ENCODE data around the gene MPIG6B.

MPIG6B gene

GRCh38 chr6:31722173-31722572 lies 1.0 kb upstream of the MPIG6B start:
- DNase-seq = no peak

GRCh38 chr6:31723980-31724691 lies 963 bp downstream of the MPIG6B start:
- no peak for DNase-seq

- no peak for DNase-seq
Observed at GRCh38 chr6:31725502-31726350, 2.6 kb downstream of the MPIG6B start.

GRCh38 chr6:31727034-31727716 lies 4.0 kb downstream of the MPIG6B start:
- DNase-seq = no peak

GRCh38 chr6:31727717-31728671 lies 4.8 kb downstream of the MPIG6B start:
- no peak for DNase-seq

GRCh38 chr6:31728767-31729514 lies 5.8 kb downstream of the MPIG6B start, which contains the start of gene DDAH2:
Gene DDAH2, minus strand, starts transcription at chr6:31729299. Its CDS starts 138 bp downstream, at chr6:31729161.
- no peak for DNase-seq

- DNase-seq = peak; percentile 72
Observed at GRCh38 chr6:31729515-31729978, 6.4 kb downstream of the MPIG6B start.

- peak; percentile 49 for DNase-seq
Observed at GRCh38 chr6:31729979-31730630, 6.9 kb downstream of the MPIG6B start.

GRCh38 chr6:31730631-31731086 lies 7.5 kb downstream of the MPIG6B start:
- no peak for DNase-seq

GRCh38 chr6:31732029-31732428 lies 8.9 kb downstream of the MPIG6B start:
- DNase-seq = no peak

- no peak for DNase-seq
Observed at GRCh38 chr6:31733734-31734133, 10.6 kb downstream of the MPIG6B start.

GRCh38 chr6:31734247-31734820 lies 11.2 kb downstream of the MPIG6B start:
- no peak for DNase-seq

GRCh38 chr6:31734821-31735406 lies 11.7 kb downstream of the MPIG6B start:
- DNase-seq = peak; percentile 52

- DNase-seq = peak; percentile 60
Observed at GRCh38 chr6:31736021-31736767, 13.0 kb downstream of the MPIG6B start, which contains the start of gene CLIC1. Gene CLIC1, minus strand, starts transcription at chr6:31736530. Its CDS starts 230 bp downstream, at chr6:31736300.

GRCh38 chr6:31736768-31737314 lies 13.7 kb downstream of the MPIG6B start:
- DNase-seq = no peak

- no peak for DNase-seq
Observed at GRCh38 chr6:31737315-31737990, 14.3 kb downstream of the MPIG6B start.

GRCh38 chr6:31737991-31738979 lies 15.1 kb downstream of the MPIG6B start:
- DNase-seq = peak; percentile 62
